Activated naive CD4-positive, alpha-beta T cell treated with anti-CD3 and anti-CD28 coated beads, Interleukin-2, amount 10 ng/mL, durations not matched to agents 5 hours and 36 hours (primary cell): Measurements from ENCODE around the gene OR5T3. TPM values are rescaled to one million over a fixed set of nuclear protein-coding genes. Genes with fewer than 3 reads are reported as not detected.

Experiments
- total RNA-seq, 2 experiments: library from RNA; stranded (reverse); gene quantifications; one replicate each; pipeline ENCODE4 v1.2.3, GENCODE V29; 2021

Gene OR5T3
- total RNA-seq = not detected

DNA sequence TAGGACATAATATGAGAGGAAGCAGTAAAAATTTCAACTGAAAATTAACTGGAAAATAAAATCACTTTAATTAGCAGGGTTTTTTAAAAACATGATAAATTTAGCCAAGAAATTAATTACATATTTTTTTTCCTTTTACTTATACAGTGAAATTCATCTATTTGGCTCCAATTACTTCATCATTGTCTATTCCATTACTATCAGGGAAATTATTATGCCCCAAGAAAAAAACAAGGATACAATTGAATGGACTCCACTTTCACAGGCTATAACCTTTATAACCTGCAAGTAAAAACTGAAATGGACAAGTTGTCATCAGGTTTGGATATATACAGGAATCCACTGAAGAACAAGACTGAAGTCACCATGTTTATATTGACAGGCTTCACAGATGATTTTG, at the start of gene OR5T3:
OR5T3 (plus strand) TSS at position 301 of the 400 bp plus-strand sequence; CDS start at position 301, 0 bp downstream.

DNA sequence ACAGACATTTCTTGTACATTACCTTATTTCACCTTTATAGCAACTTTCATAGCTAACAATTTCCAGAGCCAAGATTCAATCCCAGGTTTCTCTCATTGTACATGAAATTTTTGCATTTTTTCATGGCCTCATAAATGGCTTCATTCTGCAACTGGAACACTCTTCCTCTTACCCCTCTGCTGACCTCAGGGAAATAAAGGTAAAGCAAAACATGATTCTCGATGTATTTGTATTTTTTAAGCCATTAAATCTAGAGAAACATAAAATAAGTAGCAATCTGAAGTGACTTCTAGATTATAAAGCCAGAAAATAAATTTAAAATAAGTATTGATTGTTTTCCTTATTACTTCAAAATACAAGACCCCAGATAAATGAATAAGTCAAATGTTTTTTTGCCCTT, 17.9 kb upstream of the OR5T3 start, which contains the start of gene OR5T2:
OR5T2 (minus strand) TSS at position 101 of the 400 bp plus-strand sequence. CDS start 1,193 bp downstream, outside the sequence.

DNA sequence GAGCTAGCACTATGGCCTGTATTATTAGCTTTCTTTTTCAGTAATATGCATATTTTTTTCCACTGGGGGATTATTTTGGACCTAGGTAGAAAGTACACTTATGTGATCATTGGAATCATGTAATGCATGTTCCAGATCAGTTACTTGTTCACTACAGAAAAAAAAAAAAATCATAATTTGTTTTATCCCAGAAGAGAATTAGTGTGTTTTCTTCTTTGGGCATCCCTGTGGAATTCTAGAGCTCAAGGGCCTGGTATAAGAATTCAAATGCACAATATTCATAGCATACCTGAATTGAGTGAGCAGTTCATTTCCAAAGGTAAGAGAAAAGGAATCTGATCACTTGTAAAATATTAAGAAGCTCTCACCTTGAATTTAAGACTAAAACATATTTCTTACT, 21.8 kb downstream of the OR5T3 start, which contains the start of gene OR5T1:
OR5T1 (plus strand) TSS at position 301 of the 400 bp plus-strand sequence. CDS start 1,485 bp downstream, outside the sequence.

DNA sequence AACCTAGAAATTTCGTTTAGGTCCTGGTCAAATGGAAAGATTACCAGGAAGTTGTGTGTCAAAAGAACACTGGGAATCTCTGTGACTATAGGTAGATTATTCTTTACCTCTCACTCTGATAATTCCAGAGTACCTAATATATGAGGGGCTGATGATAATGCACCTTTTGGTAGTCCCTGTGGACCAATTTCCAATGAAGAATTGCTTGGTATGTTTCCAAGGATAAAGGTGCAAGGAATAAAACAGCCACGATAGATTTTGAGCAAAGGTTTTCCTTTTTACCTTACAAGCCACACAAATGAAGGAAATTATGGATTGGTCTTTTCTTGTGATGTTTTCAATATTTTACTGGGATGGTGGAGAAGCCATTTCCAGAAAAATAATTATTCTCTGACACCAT, 40.1 kb downstream of the OR5T3 start, which contains the start of gene OR8H1:
OR8H1 (minus strand) TSS at position 101 of the 400 bp plus-strand sequence. CDS start 1,192 bp downstream, outside the sequence.

Other genes starting within 250 kb of the OR5T3 start
- gene OR5AS1, start 224.6 kb upstream of the OR5T3 start, total RNA-seq = not detected
- gene OR8I2, start 158.9 kb upstream of the OR5T3 start, total RNA-seq = not detected
- gene OR8H2, start 148.6 kb upstream of the OR5T3 start, total RNA-seq = not detected
- gene OR8H3, start 129.9 kb upstream of the OR5T3 start, total RNA-seq = not detected
- not detected for gene OR8J3, start 112.1 kb upstream of the OR5T3 start, total RNA-seq
- not detected for gene OR8K5, start 91.9 kb upstream of the OR5T3 start, total RNA-seq
- not detected for gene OR5J2, start 75.6 kb upstream of the OR5T3 start, total RNA-seq
- gene OR5T2, start 18.0 kb upstream of the OR5T3 start, total RNA-seq = not detected
- gene OR5T1, start 21.9 kb downstream of the OR5T3 start, total RNA-seq = not detected
- gene OR8H1, start 40.0 kb downstream of the OR5T3 start, total RNA-seq = not detected
- not detected for gene OR8K3, start 62.9 kb downstream of the OR5T3 start, total RNA-seq
- not detected for gene OR8K1, start 93.8 kb downstream of the OR5T3 start, total RNA-seq
- not detected for gene OR8J1, start 102.0 kb downstream of the OR5T3 start, total RNA-seq
- gene OR8U1, start 123.4 kb downstream of the OR5T3 start, total RNA-seq = not detected
- gene OR5AL1, start 160.4 kb downstream of the OR5T3 start, total RNA-seq = not detected
- not detected for gene OR5M3, start 221.1 kb downstream of the OR5T3 start, total RNA-seq
- not detected for gene OR5M8, start 239.1 kb downstream of the OR5T3 start, total RNA-seq